ENCODE data around the gene TGFBI. TPM values are rescaled to one million over a fixed set of nuclear protein-coding genes. Genes with fewer than 3 reads are reported as not detected.
A peak's percentile ranks its signal among the peaks of the same experiment; 100 is the strongest.

Gene TGFBI
- total RNA-seq, 1 donor from 2014 or later, result 4.6 TPM

DNA sequence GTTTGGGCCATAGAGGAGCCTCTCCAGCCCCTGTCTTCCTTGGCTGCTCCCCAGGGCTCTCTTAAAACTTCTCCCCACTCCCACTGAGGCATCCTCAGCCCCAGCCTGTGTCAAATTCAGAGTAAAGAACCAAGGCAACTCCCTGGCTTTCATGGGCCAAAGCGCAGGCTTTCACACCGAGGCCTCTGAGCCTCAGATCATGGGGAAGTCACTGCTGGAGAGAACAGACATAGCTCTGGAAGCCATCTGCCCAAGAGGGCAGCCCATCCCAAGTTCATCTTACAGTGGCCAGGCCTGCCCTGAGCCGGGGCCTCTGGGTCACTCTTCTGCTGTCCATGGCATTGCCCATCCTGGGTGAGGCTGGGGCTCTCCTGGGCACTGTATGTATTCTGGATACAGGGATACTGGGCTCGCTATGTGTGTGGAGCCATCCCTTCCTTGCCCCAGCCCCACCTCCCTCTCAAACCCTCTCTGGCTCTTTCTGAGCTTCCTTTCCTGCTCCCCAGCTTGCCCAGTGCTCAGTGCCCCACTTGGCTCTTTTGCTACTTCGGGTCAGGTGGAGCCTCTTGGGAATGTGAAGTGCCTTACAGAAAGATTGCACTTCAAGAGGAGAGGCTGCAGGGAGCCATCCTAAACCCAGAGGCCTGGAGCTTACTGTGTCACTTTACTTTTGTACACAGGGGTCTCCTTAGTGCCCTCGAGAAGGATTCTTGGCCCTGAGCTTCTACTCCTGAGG lies 33.0 kb downstream of the TGFBI start:
- Mint-ChIP-seq H3K27ac (ENCODE audit: unreplicated experiment) (no peak overlapping the region), H3K9me3 (no peaks in the 10 kb centered on the region), H3K4me3 (no peak overlapping the region), H3K4me1 (peaks cover 9% of the 10 kb centered on the region), H3K27me3 (ENCODE audit: low read depth) (no peaks in the 10 kb centered on the region), H3K36me3 (ENCODE audit: low read depth) (no peaks in the 10 kb centered on the region)
- DNase-seq (ENCODE audit: low read depth, low spot score), result no peak
- TF ChIP-seq, protein P1, sequence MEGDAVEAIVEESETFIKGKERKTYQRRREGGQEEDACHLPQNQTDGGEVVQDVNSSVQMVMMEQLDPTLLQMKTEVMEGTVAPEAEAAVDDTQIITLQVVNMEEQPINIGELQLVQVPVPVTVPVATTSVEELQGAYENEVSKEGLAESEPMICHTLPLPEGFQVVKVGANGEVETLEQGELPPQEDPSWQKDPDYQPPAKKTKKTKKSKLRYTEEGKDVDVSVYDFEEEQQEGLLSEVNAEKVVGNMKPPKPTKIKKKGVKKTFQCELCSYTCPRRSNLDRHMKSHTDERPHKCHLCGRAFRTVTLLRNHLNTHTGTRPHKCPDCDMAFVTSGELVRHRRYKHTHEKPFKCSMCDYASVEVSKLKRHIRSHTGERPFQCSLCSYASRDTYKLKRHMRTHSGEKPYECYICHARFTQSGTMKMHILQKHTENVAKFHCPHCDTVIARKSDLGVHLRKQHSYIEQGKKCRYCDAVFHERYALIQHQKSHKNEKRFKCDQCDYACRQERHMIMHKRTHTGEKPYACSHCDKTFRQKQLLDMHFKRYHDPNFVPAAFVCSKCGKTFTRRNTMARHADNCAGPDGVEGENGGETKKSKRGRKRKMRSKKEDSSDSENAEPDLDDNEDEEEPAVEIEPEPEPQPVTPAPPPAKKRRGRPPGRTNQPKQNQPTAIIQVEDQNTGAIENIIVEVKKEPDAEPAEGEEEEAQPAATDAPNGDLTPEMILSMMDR (conservative IDR thresholded peaks at IDR 0.05), result no peak

DNA sequence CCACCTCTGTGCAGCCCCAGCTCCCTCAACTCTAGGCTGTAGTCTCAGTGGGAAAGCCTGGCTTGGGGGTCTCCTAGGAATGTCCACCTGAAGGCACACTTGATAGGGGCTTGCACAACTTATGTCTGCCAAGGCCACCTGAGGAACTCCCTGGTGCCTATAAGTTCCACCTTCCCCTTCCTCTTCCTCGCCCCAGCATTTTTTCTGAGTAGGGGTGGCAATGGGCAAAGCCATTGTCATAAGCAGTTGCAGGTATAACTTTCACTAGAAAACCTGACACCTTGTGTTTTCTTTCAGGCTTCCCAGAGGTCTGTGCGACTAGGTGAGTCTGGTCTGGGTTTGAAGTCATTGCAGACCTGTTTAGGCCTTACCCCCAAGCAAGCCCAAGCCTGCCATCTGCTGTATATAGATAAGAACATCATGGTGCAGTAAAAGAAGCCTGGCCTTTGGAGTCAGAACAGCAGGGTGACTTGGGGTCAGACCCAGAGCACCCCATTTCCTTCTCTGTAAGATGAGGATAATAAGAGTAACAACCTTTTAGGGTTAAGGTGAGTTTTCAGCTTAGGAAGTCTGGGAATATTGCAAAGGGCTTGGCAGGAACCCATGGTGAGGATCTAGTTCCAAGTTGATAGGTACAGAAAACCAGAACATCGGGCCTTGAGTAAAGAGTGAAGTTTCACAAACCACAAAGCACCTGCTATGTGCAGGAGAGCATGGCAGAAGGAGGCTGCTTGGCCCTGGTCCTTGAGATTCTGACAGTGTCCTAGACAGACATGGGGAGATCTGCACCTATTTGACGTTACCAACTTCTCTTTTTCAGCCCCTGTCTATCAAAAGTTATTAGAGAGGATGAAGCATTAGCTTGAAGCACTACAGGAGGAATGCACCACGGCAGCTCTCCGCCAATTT lies 33.8 kb downstream of the TGFBI start:
- Mint-ChIP-seq H3K4me3 (no peak overlapping the region), H3K4me1 (peaks cover 3% of the 10 kb centered on the region), H3K36me3 (ENCODE audit: low read depth) (no peaks in the 10 kb centered on the region), H3K9me3 (no peaks in the 10 kb centered on the region), H3K27me3 (ENCODE audit: low read depth) (no peaks in the 10 kb centered on the region), H3K27ac (ENCODE audit: unreplicated experiment) (no peak overlapping the region)
- DNase-seq (ENCODE audit: low read depth, low spot score), result no peak
- TF ChIP-seq, protein P1 (conservative IDR thresholded peaks at IDR 0.05), result peak; percentile 56

- Mint-ChIP-seq H3K4me1 (no peaks in the 10 kb centered on the region), H3K36me3 (ENCODE audit: low read depth) (no peaks in the 10 kb centered on the region), H3K27me3 (ENCODE audit: low read depth) (no peaks in the 10 kb centered on the region), H3K4me3 (no peak overlapping the region), H3K9me3 (peaks cover 3% of the 10 kb centered on the region), H3K27ac (ENCODE audit: unreplicated experiment) (no peak overlapping the region)
- TF ChIP-seq, protein P1 (conservative IDR thresholded peaks at IDR 0.05), result no peak
- DNase-seq (ENCODE audit: low read depth, low spot score), result no peak
Measured at GRCh38 chr5:136063778-136064465, 35.1 kb downstream of the TGFBI start.

DNA sequence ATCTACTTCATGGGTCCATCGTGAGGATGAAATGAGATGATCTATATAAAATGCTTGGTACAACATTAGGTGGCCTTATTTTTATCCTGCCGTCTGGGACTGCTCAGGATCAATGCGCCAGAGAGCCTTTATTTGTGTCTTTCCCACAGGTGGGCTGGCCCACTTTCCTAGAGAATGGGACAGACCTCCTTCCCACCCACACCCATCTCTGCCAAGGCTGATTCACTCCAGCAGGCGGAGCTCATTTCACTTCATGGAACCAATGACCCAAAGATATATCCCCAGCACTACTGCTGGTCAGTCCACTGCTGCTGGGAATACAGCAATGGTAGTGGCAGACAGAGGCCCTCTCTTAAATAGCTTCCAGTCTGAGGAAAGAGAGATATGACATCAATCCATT lies 35.7 kb downstream of the TGFBI start:
- peak overlapping the region; percentile 57 for H3K27ac Mint-ChIP-seq (ENCODE audit: unreplicated experiment)
- DNase-seq (ENCODE audit: low read depth, low spot score), result no peak
- H3K27me3 Mint-ChIP-seq (ENCODE audit: low read depth), result no peaks in the 10 kb centered on the region
- H3K36me3 Mint-ChIP-seq (ENCODE audit: low read depth), result no peaks in the 10 kb centered on the region
- H3K4me1 Mint-ChIP-seq, result no peaks in the 10 kb centered on the region
- TF ChIP-seq, protein P1 (conservative IDR thresholded peaks at IDR 0.05), result no peak
- peaks cover 3% of the 10 kb centered on the region for H3K9me3 Mint-ChIP-seq
- no peak overlapping the region for H3K4me3 Mint-ChIP-seq

DNA sequence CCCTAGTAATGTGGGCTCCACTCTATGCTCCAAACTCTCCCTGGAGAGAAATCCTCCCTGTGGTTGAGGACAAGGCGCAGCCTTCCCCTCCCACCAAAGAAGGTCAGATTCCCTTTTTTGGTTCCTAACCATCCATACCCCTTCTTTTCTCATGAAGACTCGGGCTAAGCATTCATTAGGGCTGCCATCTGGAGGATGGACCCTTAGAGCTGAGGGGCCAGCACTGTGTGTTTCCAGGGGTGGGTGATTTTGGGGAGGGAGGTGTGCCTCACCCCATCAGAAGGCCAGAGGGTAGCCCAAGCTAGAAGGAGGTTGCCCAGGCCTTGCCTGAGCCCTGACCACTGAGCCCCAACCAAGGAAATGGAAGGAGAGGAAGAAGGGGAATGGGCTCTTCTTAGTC lies 36.8 kb downstream of the TGFBI start:
- Mint-ChIP-seq H3K4me3 (no peak overlapping the region), H3K27ac (ENCODE audit: unreplicated experiment) (peak overlapping the region; percentile 37), H3K4me1 (no peaks in the 10 kb centered on the region), H3K36me3 (ENCODE audit: low read depth) (no peaks in the 10 kb centered on the region), H3K27me3 (ENCODE audit: low read depth) (no peaks in the 10 kb centered on the region), H3K9me3 (peaks cover 3% of the 10 kb centered on the region)
- TF ChIP-seq, protein P1 (conservative IDR thresholded peaks at IDR 0.05), result no peak
- DNase-seq (ENCODE audit: low read depth, low spot score), result no peak
